Stimulated activated CD8-positive, alpha-beta memory T cell treated with anti-CD3 and anti-CD28 coated beads, Interleukin-2, amount 100 ng/mL, for 1 hour (primary cell): ENCODE results near the gene MAP4K2.

Source experiments
- DNase-seq, 2 donors: peaks; one replicate each; pipeline ENCODE4 v3.0.0-alpha.2; 2020; ENCODE audit warnings: low read depth in 2 of 2

The MAP4K2 gene

GRCh38 chr11:64768300-64768694, 34.7 kb downstream of the MAP4K2 start:
- DNase-seq, result no peak

- DNase-seq, result peak; percentile 62 to 70
Measured at GRCh38 chr11:64767344-64768299, 35.4 kb downstream of the MAP4K2 start.

GRCh38 chr11:64766881-64767280, 36.1 kb downstream of the MAP4K2 start:
- DNase-seq, result no peak

- no peak for DNase-seq
Measured at GRCh38 chr11:64765851-64766665, 37.0 kb downstream of the MAP4K2 start.

- DNase-seq, result no peak
Measured at GRCh38 chr11:64765291-64765850, 37.6 kb downstream of the MAP4K2 start.

- no peak for DNase-seq
Measured at GRCh38 chr11:64764753-64765152, 38.3 kb downstream of the MAP4K2 start.

GRCh38 chr11:64764040-64764611, 38.9 kb downstream of the MAP4K2 start:
- peak in 1 of 2 donors; percentile 40 for DNase-seq

- no peak for DNase-seq
Measured at GRCh38 chr11:64763526-64764039, 39.4 kb downstream of the MAP4K2 start.

- no peak for DNase-seq
Measured at GRCh38 chr11:64762674-64763525, 40.1 kb downstream of the MAP4K2 start.

- no peak for DNase-seq
Measured at GRCh38 chr11:64762277-64762673, 40.7 kb downstream of the MAP4K2 start.

- no peak for DNase-seq
Measured at GRCh38 chr11:64760759-64761420, 42.1 kb downstream of the MAP4K2 start.

GRCh38 chr11:64759722-64760719, 43.0 kb downstream of the MAP4K2 start, which contains the start of gene PYGM:
Gene PYGM (minus strand): TSS chr11:64759974. CDS start chr11:64759898, 76 bp downstream.
- DNase-seq, result no peak

GRCh38 chr11:64759131-64759721, 43.8 kb downstream of the MAP4K2 start:
- no peak for DNase-seq

- DNase-seq, result no peak
Measured at GRCh38 chr11:64758330-64759079, 44.5 kb downstream of the MAP4K2 start.

GRCh38 chr11:64757549-64758329, 45.3 kb downstream of the MAP4K2 start:
- DNase-seq, result no peak

- no peak for DNase-seq
Measured at GRCh38 chr11:64755681-64756361, 47.2 kb downstream of the MAP4K2 start.
